T47D (cell line): ENCODE measurements around the gene HIP1.
A peak's percentile ranks its signal among the peaks of the same experiment; 100 is the strongest.
"Not testable (repeated sequence)": the region's sequence is repeated elsewhere in the genome, so short reads cannot be mapped to it uniquely, and the experiment has no call there.

Experiments used
- DNase-seq, 2 experiments: peaks; one replicate each; pipeline versions ENCODE4 v3.0.0 to v3.0.0-alpha.2; 2011 to 2012; ENCODE audit warnings: low read depth in 1 of 2, low spot score in 1 of 2
- JUND ChIP-seq: IDR thresholded peaks from 2 replicates; pipeline ENCODE4 v1.6.1; 2012; ENCODE audit warnings: low read depth
- in situ Hi-C: cut with HindIII; loops from 2 replicates; pipeline ENCODE4 v1.10.0; 2016; ENCODE audit warnings: low sequenced_read_pairs, low pct_unique_long_range_greater_than_20kb

The HIP1 gene

DNA sequence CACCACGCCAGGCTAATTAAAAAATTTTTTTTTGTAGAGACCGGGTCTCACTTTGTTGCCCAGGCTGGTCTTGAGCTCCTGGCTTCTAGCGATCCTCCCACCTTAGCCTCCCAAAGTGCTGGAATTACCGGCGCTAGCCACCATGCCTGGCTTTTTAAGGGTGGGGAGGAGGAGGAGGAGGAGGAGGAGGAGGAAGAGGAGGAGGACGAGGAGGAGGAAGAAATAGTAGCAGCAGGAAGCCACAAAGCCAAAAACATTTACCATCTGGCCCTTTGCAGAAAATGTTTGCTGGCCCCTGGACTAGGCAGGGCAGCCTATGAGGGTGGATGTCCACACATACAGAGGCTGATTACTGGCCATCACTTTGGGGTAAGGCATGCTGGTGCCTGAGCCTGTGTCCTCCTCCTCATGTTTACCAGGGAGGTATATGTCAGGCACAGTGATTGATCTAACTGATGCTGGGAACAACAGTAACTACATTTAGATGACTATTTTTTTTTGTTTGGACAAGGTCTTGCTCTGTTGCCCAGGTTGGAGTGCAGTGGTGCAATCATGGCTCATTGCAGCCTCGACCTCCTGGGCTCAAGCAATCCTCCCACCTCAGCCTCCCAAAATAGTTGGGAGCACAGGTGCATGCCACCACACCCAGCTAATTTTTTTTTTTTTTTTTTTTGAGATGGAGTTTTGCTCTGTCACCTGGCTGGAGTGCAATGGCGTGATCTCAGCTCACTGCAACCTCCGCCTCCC, 122.1 kb downstream of the HIP1 start:
- in situ Hi-C loops: no loop called here
- no peak for TF ChIP-seq JUND
- DNase-seq: no peak

DNA sequence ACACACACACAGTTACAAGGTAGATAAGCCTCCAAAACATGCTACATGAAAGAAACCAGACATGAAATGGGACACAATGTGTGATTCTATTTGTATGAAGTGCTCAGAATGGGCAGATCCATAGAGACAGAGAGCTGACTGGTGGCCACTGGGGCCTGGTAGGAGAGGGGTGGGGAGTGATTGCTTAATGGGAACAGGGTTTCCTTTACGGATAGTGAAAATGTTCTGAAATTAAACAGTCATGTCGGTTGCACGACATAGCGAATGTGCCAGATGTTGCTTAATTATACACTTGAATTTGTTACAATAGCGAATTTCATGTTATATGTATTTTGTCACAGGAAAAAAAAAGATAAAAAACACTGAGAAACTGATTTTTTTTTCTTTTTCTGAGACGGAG, 124.3 kb downstream of the HIP1 start:
- TF ChIP-seq JUND: no peak
- DNase-seq: no peak
- in situ Hi-C loops: no loop called here

DNA sequence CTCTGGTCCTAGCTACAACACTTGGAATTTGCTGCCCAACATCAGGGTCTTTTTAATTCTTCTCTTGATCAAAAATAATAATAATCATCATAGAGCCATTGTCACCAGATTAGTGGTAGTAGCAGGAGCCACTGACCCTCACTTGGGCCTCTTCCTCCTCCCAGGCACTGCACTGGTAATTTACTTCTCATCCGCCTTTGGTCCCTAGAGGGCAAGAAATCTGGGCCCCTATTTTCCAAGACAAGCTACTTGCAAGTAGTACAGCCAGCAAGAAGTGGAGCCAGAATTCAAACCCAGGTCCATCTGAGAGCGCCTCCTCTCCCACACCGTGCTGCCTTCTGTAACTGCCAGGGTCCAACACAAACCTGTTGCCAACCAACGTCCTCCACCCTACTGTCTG, 125.4 kb downstream of the HIP1 start:
- in situ Hi-C loops: no loop called here
- TF ChIP-seq JUND: no peak
- DNase-seq: no peak

DNA sequence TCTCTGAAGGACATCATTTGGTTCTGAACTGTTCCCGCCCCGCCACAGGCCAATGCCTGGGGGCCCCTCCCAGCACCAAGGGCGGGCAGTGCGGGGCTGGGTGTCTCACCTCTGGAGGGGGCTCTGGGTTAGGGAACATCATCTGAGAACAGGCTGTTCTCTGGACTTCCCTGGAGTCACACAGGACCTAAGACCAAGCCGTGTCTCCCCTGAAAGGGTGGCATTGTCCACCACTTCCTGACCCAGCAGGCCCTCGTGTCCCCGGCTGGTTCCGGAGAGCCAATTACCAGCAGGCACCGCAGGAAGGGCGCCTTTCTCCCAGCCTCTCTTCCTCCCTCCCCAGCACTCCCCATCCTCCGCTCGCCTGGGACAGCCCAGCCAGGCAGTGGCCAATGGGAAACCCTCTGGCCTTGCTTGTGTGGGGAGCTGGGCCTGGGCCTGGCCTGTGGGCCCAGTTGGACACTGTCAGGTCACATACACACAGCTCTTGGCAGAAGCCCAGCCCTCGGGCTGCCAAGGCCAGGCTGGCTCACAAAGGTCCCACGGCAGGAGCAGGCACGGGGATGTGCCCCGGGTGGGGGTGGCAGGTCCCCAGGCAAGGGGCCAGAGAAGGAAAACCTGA, 127.1 kb downstream of the HIP1 start:
- no peak for TF ChIP-seq JUND
- in situ Hi-C loops: no loop called here
- peak; percentile 88 to 98 for DNase-seq

DNA sequence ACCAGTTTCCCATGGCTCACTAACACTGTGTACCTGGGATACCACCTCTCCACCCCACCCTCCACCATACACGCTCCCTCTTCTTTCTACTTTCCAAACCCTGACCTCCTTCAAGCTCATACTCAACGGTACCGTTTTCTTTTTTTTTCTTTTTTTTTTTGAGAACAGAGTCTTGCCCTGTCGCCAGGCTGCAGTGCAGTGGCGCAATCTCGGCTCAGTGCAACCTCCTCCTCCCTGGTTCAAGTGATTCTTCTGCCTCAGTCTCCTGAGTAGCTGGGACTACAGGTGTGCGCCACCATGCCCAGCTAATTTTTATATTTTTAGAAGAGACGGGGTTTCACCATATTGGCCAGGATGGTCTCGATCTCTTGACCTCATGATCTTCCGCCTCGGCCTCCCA, 129.3 kb downstream of the HIP1 start:
- DNase-seq: not testable (repeated sequence)

DNA sequence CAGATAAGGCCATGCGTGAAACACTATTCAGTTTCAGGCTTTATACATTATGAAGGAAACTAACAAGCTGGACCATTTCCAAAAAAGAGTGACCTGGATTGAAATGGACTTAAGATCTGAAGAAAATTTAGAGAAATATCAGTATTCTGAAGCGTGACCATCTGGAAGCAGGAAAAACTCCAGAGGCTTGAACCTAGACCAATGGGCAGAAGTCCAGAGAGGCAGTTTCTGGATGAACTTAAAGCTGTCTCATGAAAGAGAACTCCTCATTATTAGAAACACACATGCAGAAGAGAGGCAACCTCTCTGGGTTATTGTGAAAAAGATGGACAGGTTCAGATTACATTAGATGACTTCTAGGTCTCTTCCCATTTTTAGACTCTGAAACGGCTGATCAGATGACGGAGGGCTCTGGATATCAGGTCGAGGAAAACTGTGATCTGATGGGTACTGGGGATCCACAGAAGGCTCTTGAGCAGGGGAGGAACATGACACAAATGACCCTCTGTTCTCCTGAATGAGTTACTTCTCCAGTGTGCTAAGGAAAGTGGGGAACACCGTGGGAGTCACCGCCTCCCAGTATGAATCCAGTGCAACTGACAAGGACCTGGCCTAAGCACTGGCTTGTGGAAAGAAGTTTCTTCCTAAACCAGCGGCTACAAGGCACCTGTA, 130.2 kb downstream of the HIP1 start:
- no peak for TF ChIP-seq JUND
- DNase-seq: no peak
- in situ Hi-C loops: no loop called here

More for the DNA sequence above, 129.3 kb downstream of the HIP1 start:
- in situ Hi-C loops: not testable (repeated sequence)

DNA sequence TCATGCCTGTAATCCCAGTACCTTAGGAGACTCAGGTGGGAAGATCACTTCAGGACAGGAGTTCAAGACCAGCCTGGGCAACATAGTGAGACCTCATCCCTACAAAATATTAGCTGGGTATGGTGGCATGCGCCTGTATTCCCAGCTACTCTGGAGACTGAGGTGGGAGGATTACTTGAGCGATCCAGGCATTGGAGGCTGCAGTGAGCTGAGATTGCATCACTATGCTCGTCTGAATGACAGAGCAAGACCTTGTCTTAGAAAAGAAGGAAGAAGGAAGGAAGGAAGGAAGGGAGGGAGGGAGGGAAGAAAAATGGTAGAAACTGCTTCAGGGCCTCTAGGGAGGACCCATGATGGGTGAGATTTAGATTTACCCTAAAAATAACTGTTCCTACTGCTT, 134.3 kb downstream of the HIP1 start:
- in situ Hi-C loops: no loop called here

DNA sequence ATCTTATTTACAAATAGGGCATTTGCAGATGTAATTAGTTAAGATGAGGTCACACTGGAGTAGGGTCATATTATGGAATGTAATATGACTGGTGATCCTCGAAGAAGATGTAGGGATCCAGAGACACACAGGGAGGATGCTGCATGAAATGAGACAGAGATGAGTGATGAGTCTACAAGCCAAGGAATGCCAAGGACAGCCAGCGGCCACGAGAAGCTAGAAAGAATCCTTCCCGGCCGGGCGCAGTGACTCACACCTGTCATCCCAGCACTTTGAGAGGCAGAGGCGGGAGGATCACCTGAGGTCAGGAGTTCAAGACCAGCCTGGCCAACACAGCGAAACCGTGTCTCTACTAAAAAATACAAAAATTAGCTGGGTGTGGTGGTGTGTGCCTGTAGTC, 135.9 kb downstream of the HIP1 start:
- DNase-seq, in situ Hi-C loops: not testable (repeated sequence)

More for the DNA sequence above, 134.3 kb downstream of the HIP1 start:
- DNase-seq: no peak
- no peak for TF ChIP-seq JUND

DNA sequence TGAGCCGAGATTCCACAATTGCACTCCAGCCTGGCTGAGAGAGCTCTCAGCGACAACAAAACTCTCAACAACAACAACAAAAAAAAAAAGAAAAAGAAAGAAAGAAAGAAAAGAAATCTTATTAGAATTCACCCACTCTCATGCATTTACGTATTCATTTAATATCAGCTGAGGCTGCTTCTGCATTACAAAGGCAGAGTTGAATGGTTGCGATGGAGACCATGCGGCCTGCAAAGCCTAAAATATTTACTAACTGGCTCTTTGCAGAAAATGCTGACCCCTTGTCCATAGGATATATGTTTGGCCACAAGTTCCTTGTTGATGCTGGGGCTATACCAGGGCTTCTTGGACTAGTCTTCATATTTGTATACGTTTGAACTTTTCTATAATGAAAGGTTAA, 137.2 kb downstream of the HIP1 start:
- in situ Hi-C loops: no loop called here
- DNase-seq: no peak
- no peak for TF ChIP-seq JUND

DNA sequence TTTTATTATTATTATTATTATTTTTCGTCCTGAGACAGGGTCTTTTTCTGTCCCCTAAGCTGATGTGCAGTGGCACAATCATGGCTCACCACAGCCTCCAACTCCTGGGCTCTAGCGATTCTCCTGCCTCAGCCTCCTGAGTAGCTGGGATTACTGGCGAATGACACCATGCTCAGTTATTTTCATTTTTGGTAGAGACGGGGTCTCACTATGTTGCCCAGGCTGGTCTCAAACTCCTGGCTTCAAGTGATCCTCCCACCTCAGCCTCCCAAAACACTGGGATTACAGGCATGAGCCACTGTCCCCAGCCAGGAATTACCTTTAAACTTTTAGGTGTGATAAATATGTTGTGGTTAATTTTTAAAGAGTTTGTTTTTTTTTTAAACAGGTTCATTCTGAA, 138.0 kb downstream of the HIP1 start:
- in situ Hi-C loops, DNase-seq: not testable (repeated sequence)

DNA sequence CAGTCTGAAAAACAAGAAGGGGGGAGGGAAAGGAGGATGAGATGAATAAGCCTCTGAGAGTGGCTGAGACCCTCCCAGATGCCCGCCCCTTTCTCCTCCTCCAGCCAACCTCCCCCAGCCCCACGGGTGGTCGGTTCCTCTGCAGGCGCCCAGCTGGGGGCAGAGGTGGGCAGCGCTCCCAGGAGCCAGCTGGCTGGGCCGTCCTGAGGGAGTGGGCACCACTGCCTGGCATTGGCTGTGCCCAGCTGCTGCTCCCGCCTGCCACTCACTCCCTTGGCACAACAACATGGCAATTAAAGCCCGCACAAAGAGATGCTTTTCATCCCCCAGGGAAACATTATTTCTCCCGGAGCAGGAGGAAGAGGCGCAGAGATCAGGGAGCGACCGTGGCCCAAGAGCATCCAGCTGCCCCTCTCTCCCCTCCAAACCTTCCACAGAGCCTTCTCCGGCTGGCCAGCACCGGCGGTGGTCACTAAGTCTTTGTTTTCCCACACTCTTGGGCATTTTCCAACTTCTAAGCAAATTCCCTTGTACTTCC, 139.4 kb downstream of the HIP1 start:
- no peak for DNase-seq
- no peak for TF ChIP-seq JUND
- in situ Hi-C loops: no loop called here

DNA sequence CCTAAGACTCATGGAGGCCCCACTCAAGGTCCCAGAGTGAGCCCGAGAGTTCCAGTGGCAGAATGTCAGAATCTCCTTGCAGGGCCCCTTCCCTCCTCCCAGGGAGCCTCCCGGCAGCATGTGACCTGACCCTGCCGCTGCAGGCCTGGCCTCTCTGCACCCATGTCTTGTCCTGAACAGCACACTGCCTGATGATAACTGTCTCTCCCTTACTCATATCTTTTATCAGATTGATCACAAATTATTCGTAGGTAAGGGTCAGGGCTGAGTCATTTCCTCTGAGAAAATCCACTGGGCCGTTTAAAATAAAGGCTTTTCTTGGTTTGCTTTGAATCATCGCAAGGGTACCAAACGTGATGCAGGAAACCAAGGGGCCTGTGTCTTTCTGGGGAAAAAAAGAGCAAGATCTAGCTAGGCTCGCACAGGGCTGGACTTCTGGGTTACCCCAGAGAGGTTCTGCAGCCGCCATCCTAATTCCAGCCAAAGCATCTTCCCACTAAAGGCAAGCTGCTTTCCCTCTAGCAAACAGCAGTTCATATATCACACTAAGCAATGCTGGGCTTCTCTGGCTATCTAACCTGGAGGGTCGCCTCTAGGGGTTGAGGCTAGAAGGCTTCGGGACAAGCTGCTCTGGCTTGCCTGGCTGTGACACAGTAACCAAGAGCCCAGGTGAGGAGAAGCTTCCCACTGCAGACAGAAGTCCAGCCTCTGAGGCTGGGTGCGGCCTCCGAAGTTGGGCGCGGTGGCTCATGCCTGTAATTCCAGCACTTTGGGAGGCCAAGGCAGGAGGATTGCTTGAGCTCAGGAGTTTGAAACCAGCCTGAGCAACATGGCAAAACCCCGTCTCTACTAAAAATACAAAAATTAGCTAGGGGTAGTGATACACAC, 141.8 kb downstream of the HIP1 start:
- no peak for DNase-seq
- in situ Hi-C loops: no loop called here
- no peak for TF ChIP-seq JUND
